Fibroblast of peridontal ligament (primary cell): ENCODE results near the gene ARHGEF12.

Experiments
- DNase-seq: peaks from one replicate; pipeline ENCODE4 v3.0.0-alpha.2; 2010; ENCODE audit errors: extremely low read depth

The ARHGEF12 gene

GRCh38 chr11:120536797-120537169 is 200.6 kb downstream of the ARHGEF12 start:
- no peak for DNase-seq

GRCh38 chr11:120537996-120538395 is 201.8 kb downstream of the ARHGEF12 start:
- DNase-seq, result no peak

GRCh38 chr11:120538707-120539106 is 202.5 kb downstream of the ARHGEF12 start:
- no peak for DNase-seq
